ENCODE data around the gene CCAR1. TPM values are rescaled to one million over a fixed set of nuclear protein-coding genes. Genes with fewer than 3 reads are reported as not detected.
A peak's percentile ranks its signal among the peaks of the same experiment; 100 is the strongest.
"Not testable (repeated sequence)": the region's sequence is repeated elsewhere in the genome, so short reads cannot be mapped to it uniquely, and the experiment has no call there.

The CCAR1 gene
- total RNA-seq, 1 donor from 2014 or later, result 54.3 TPM

DNA sequence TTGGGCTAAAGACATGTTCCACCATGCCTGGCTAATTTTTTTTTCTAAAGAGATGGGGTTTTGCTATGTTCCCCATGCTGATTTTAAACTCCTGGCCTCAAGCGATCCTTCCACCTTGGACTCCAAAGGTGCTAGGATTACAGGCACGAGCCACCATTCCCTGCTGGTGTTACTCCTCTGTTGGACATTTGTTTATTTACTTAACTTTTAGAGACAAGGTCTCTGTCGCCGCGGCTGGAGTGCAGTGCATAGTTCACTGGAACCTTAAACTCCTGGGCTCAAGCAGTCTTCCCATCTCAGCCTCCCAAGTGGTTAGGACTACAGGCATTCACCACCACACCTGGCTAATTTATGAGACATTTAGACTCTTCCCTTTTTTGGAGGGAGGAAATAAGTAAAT, 38.9 kb downstream of the CCAR1 start:
- DNase-seq (ENCODE audit: low read depth), result no peak

DNA sequence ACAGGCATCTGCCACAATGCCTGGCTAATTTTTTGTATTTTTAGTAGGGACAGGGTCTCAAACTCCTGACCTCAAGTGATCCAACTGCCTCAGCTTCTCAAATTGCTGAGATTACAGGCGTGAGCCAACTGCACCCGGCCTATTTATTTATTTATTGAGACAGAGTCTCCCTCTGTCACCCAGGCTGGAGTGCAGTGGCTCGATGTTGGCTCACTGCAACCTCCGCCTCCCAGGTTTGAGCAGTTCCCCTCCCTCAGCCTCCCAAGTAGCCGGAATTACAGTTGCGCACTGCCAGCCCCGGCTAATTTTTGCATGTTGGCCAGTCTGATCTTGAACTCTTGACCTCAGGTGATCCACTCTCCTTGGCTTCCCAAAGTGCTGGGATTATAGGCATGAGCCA, 46.4 kb downstream of the CCAR1 start:
- DNase-seq (ENCODE audit: low read depth), result not testable (repeated sequence)

DNA sequence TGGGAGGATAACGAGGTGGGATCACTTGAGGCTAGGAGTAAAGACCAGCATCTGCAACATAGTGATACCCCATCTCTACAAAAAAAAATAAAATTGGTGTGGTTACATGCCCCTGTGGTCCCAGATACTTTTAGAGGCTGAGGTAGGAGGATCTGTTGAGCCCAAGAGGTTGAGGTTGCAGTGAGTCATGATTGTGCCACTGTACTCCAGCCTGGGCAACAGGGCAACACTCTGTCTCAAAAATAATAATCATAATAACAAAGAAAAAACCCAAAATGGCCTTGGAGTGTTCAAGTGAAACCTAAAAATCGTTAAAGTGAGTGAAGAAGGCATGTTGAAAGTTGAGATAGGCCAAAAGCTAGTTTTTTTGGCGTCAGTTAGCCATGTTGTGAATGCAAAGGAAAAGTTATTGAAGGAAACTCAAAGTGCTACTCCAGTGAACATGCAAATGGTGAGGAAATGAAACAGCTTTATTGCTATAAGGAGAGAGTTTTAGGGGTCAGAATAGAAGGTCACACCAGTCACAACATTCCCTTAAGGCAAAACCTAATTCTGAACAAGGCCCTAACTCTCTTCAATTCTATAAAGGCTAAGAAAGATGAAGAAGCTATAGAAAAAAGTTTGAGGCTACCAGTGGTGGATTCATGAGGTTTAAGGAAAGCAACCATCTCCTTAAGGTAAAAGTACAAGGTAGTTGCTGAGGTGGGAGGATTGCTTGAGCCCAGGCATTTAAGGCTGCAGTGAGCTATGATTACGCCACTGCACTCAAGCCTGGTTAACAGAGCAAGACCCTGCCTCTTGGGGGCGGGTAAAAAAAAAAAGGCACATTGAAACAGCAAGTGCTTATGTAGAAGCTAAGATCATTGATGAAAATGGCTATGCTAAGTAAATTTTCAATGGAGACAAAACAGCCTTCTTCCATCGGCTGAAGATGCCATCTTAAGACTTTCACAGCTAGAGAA, 60.9 kb downstream of the CCAR1 start:
- DNase-seq (ENCODE audit: low read depth), result peak; percentile 30

DNA sequence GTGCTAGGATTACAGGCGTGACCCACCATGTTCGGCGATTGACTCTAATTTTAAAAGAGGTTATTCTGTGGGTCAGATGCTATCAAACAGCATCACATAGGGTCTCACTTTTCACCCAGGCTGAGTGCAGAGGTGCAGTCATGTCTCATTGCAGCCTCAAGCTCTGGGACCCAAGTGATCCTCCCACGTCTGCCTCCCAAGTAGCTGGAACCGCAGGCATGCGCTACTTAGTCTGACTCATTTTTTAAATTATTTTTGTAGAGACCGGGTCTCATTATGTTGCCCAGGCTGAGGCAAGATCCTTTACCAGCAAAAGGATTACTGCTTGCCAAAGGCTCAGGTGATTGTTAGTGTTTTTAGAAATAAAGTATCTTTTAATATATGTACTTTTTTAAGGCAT, 63.4 kb downstream of the CCAR1 start:
- no peak for DNase-seq (ENCODE audit: low read depth)

- DNase-seq (ENCODE audit: low read depth), result no peak
Measured at GRCh38 chr10:68787813-68788212, 66.8 kb downstream of the CCAR1 start.

- no peak for DNase-seq (ENCODE audit: low read depth)
Measured at GRCh38 chr10:68790476-68790875, 69.4 kb downstream of the CCAR1 start.

DNA sequence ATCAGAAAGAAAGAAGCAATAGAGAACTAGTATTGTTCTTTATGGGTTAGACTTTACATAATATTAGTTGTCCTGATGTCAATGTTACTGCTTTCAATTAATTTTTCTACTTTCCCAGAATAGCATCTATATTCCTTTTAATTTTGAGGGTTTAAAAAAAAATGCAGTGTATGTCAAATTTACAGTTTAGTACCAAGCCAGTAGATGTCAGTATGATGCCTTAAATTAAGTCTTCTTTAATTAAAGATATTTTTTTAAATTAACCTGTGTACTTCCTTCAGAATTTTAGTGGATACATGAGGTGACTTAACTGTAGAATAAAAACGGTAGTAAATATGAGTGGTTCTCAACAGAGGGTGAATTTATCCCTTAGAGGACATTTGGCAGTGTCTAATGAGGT, 71.1 kb downstream of the CCAR1 start:
- peak; percentile 46 for DNase-seq (ENCODE audit: low read depth)

DNA sequence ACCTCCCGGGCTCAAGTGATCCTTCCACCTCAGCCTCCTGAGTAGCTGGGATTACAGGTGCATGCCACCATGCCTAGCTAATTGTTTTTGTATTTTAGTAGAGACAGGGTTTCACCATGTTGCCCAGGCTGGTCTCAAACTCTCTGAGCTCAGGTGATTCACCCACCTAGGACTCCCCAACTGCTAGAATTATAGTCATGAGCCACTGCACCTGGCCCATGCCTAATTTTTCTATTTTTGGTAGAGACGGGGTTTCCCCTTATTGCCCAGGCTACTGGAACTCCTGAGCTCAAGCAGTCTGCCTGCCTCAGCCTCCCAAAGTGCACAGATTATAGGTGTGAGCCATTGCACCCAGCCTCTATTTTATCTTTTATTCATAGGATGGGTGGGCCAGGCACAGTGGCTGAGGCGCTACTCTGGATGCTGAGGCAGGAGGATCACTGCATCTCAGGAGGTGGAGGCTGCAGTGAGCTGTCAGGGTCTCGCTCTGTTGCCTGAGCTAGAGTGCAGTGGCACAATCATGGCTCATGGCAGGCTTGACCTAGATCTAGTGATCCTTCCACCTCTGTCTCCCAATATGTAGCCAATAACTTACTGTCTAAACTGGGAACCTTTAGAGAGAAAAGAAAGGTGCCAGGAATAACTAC, 75.0 kb downstream of the CCAR1 start:
- no peak for DNase-seq (ENCODE audit: low read depth)

- DNase-seq (ENCODE audit: low read depth), result peak; percentile 87
Measured at GRCh38 chr10:68796605-68797004, 75.6 kb downstream of the CCAR1 start.

- no peak for DNase-seq (ENCODE audit: low read depth)
Measured at GRCh38 chr10:68800211-68800610, 79.2 kb downstream of the CCAR1 start.

- no peak for DNase-seq (ENCODE audit: low read depth)
Measured at GRCh38 chr10:68804692-68805091, 83.7 kb downstream of the CCAR1 start.

- DNase-seq (ENCODE audit: low read depth), result not testable (repeated sequence)
Measured at GRCh38 chr10:68810830-68811229, 89.8 kb downstream of the CCAR1 start.

DNA sequence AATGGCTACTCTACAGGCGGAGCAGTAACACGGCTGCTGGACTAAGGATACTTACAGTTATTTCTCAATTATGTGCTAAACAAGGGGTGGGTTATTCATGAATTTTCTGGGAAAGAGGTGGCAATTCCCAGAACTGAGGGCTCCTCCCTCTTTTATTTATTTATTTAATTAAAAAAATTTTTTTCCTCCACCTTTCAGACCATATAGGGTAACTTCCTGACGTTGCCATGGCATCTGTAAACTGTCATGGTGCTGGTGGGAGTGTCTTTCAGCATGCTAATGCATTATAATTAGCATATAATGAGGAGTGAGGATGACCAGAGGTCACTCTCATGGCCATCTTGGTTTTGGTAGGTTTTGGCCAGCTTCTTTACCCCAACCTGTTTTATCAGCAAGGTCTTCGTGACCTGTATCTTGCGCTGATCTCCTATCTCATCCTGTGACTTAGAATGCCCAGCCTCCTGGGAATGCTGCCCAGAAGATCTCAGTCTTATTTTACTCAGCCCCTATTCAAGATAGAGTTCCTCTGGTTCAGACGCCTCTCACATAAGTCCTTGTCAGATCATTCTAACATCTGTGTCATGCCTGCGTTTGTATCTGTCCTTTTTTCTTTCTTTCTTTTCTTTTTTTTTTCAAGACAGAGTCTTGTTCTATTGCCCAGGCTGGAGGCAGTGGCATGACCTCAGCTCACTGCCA, 90.4 kb downstream of the CCAR1 start:
- no peak for DNase-seq (ENCODE audit: low read depth)

DNA sequence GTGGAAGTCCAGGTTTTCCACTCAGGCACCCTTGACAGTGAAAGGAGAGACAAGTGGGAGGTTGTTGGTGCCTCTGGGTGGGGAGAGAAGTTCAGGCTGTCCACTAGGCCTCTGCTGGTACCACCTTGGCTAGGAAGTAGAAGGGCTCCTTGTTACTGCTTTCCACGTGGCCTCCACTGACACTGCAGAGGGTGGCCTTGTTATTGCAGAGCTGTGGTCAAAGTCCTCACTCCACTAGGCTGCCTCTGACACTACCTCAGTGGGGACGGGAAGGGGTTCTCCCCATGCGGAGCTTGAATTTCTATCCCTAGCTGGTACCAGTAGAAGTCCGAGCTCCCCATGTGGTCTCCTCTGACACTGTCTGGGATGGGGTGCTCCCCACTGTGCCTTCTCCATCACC, 91.4 kb downstream of the CCAR1 start:
- DNase-seq (ENCODE audit: low read depth), result no peak

DNA sequence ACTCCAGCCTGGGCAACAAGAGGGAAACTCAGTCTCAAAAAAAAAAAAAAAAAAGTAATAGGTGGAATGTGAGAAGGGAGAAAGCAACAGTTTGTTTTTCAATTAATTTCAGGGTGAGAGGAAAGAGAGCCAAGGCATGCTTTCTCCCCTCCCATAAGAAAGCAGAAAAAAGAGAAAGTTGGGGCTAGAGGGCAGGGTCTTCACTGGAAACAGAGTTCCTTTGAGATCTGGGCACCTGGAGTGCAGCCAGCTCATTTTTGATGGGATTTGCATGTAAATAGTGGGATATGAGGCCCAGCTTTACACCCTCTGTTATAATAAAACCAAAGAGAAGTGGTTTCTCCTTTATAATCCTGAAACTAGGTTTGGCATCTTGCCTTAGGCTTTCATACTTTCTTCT, 92.5 kb downstream of the CCAR1 start:
- DNase-seq (ENCODE audit: low read depth), result no peak

GRCh38 chr10:68816796-68817412, 95.9 kb downstream of the CCAR1 start:
- DNase-seq (ENCODE audit: low read depth), result no peak

DNA sequence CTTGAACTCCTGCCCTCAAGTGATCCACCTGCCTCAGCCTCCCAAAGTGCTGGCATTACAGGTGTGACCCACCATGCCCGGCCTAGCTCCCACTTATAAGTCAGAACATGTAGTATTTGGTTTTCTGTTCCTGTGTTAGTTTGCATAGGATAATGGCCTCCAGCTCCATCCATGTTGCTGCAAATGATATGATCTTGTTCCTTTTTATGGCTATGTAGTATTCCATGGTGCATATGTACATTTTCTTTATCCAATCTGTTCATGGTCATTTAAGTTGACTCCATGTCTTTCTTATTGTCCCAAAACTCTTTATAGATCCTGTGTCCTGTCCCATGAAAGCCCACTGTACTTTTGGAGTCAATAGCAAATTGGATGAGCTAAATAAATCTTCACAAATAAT, 99.3 kb downstream of the CCAR1 start:
- not testable (repeated sequence) for DNase-seq (ENCODE audit: low read depth)

GRCh38 chr10:68822626-68823025, 101.6 kb downstream of the CCAR1 start:
- not testable (repeated sequence) for DNase-seq (ENCODE audit: low read depth)

DNA sequence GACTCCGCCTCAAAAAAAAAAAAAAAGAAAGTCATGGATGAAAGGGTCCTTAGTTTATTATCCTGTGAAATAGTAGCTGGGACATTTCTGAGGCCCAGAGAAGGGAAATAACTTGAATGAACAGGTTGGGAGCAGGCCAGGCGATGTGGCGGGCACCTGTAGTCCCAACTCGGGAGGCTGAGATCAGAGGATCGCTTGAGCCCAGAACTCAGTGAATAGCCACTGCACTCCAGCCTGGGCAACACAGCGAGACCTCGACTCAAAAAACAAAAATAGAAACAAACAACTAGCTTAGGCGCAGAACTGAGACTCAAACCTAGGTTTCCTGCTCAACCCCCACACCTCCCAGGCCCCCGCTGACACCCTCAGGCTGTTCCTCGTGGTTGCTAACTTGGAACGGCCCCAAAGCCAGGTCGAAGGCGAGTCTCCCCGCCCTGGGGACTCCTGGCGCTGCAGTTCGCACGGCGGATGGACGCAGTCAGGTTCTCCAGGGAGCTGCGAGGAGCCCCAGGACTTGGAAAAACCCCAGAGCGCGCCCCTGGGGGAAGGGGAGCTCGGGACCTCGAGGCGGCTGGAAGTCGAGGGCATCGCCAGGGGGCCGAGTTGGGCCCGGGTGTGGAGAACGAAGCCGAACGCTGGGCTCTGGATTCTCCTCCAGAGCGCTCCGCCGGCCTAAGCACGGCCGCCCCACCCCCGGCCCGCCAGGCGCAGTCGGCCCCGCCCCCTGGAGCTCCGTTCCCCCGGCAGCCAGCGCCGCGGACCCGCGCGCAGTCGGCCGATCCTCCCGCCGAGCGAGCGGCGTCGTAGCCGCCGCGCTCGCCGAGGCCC, 105.9 kb downstream of the CCAR1 start, which contains the start of gene STOX1:
Gene STOX1 (plus strand): TSS at position 768 of the 828 bp plus-strand sequence. CDS start 93 bp downstream, outside the sequence.
- DNase-seq (ENCODE audit: low read depth), result peak; percentile 33

- not testable (repeated sequence) for DNase-seq (ENCODE audit: low read depth)
Measured at GRCh38 chr10:68827592-68827959, 106.5 kb downstream of the CCAR1 start.

DNA sequence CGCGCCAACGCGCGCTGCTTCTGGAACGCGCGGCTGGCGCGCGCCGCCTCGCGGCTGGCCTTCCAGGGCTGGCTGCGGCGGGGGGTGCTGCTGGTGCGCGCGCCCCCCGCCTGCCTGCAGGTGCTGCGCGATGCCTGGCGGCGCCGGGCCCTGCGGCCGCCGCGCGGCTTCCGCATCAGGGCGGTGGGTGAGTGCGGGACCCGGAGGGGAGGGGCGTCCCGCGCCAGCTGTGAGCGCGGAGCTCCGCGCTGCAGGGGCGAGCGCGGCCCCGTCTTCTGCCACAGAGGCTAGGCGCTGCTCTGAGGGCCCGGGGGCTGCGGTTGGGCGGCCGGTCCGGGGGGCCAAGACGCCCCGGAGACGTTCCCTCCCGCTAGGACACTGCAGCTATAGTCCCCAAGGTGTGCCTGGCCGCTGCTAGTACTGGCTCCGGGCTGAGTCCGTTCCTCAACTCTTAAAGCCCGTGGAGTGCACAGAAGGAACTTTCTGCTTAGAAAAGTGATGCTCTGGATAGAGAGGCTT, 107.1 kb downstream of the CCAR1 start:
- DNase-seq (ENCODE audit: low read depth), result not testable (repeated sequence)

All from renal cortical epithelial cell (primary cell).